IMR-90 (cell line): ENCODE data around the gene BRIP1. TPM values are rescaled to one million over a fixed set of nuclear protein-coding genes. Genes with fewer than 3 reads are reported as not detected.

Source experiments
- ATAC-seq: fragments of 200-7000 bp; cut with Tn5 transposase; 2 replicates; pipeline ENCODE4 v1.9.1; 2020; ENCODE audit warnings: low read depth, mild to moderate bottlenecking, moderate library complexity
- BruUV-seq: library from RNA; stranded (reverse); fragments of 400-500 nt; replicated peaks from 2 replicates; lab custom pipeline; 2021; lab: Mats Ljungman, UMichigan
- CTCF ChIA-PET: fragments of 300-600 bp; formaldehyde crosslinking; extraction: SDS; loops from one replicate; lab custom pipeline; 2021; ENCODE audit warnings: antibody characterized with exemption; lab: Yijun Ruan, JAX
- POLR2A ChIA-PET: fragments of 300-600 bp; sonication (Branson Sonifier 250); formaldehyde crosslinking; loops from one replicate; lab custom pipeline; 2022; ENCODE audit warnings: antibody characterized with exemption; ENCODE audit not compliant: unreplicated experiment; lab: Charles Lee
- DNase-seq: peaks from one replicate; pipeline ENCODE4 v3.0.0; 2013
- H2AFZ ChIP-seq: replicated peaks from 2 replicates; pipeline ENCODE3; 2013; ENCODE audit warnings: low read length, mild to moderate bottlenecking; ENCODE audit not compliant: poor library complexity
- H2AK5ac ChIP-seq: 2 replicates; pipeline ENCODE4 v1.6.1; 2013; ENCODE audit warnings: low read depth, low read length, inconsistent platforms
- H2AK9ac ChIP-seq: replicated peaks from 2 replicates; pipeline ENCODE3; 2013; ENCODE audit warnings: mild to moderate bottlenecking, low read depth, low read length, moderate library complexity; ENCODE audit not compliant: poor library complexity
- H2BK120ac ChIP-seq: 2 replicates; pipeline ENCODE4 v1.6.1; 2013; ENCODE audit warnings: low read depth, low read length, inconsistent platforms
- H2BK15ac ChIP-seq: 3 replicates; pipeline ENCODE4 v1.6.1; 2013; ENCODE audit warnings: low read depth, low read length, inconsistent platforms
- H2BK20ac ChIP-seq: 2 replicates; pipeline ENCODE4 v1.6.1; 2013; ENCODE audit warnings: low read depth, mild to moderate bottlenecking, inconsistent platforms, low read length, moderate library complexity
- H2BK5ac ChIP-seq: 2 replicates; pipeline ENCODE4 v1.6.1; 2013; ENCODE audit warnings: mild to moderate bottlenecking, low read depth, low read length, inconsistent platforms; ENCODE audit not compliant: poor library complexity, severe bottlenecking
- H3K14ac ChIP-seq: replicated peaks from 2 replicates; pipeline ENCODE4 v1.6.1; 2013; ENCODE audit warnings: low read depth, low read length, inconsistent platforms
- H3K18ac ChIP-seq: 2 replicates; pipeline ENCODE4 v1.6.1; 2013; ENCODE audit warnings: low read depth, low read length, control low read depth
- H3K23ac ChIP-seq: 2 replicates; pipeline ENCODE4 v1.6.1; 2013; ENCODE audit warnings: low read depth, low read length, inconsistent platforms
- H3K27ac ChIP-seq: 2 replicates; pipeline ENCODE4 v1.5.1; 2013; ENCODE audit warnings: mild to moderate bottlenecking, control low read depth, low read length; ENCODE audit not compliant: insufficient read depth
- H3K27me3 ChIP-seq: 2 replicates; pipeline ENCODE4 v1.6.1; 2013; ENCODE audit warnings: low read length; ENCODE audit not compliant: control insufficient read depth, insufficient read depth
- H3K36me3 ChIP-seq: 2 replicates; pipeline ENCODE4 v1.6.1; 2013; ENCODE audit warnings: low read length, mixed read lengths; ENCODE audit not compliant: control insufficient read depth, insufficient read depth
- H3K4ac ChIP-seq: 2 replicates; pipeline ENCODE4 v1.6.1; 2013; ENCODE audit warnings: low read depth, low read length, inconsistent platforms
- H3K4me1 ChIP-seq: 2 replicates; pipeline ENCODE4 v1.6.1; 2013; ENCODE audit warnings: low read length, mixed read lengths; ENCODE audit not compliant: control insufficient read depth, insufficient read depth
- H3K4me2 ChIP-seq: 2 replicates; pipeline ENCODE4 v1.6.1; 2013; ENCODE audit warnings: low read depth, mild to moderate bottlenecking, control low read depth, low read length, moderate library complexity
- H3K4me3 ChIP-seq: 2 replicates; pipeline ENCODE4 v1.5.1; 2013; ENCODE audit warnings: low read depth, mild to moderate bottlenecking, control low read depth, low read length, moderate library complexity; ENCODE audit not compliant: insufficient read depth
- H3K56ac ChIP-seq: 2 replicates; pipeline ENCODE4 v1.6.1; 2013; ENCODE audit warnings: low read length, inconsistent platforms; ENCODE audit not compliant: insufficient read depth; ENCODE audit errors: extremely low read depth
- H3K79me1 ChIP-seq, 2 experiments: 2 replicates each; pipeline ENCODE4 v1.6.1; 2013; ENCODE audit warnings: low read length in 2 of 2, inconsistent platforms in 1 of 2, low read depth in 1 of 2
- H3K9ac ChIP-seq: 2 replicates; pipeline ENCODE4 v1.6.1; 2013; ENCODE audit warnings: low read depth, low read length, control low read depth
- H3K9me1 ChIP-seq: 2 replicates; pipeline ENCODE4 v1.6.1; 2013; ENCODE audit warnings: low read length, inconsistent platforms; ENCODE audit not compliant: insufficient read depth
- H3K9me3 ChIP-seq: 2 replicates; pipeline ENCODE4 v1.6.1; 2013; ENCODE audit warnings: low read length; ENCODE audit not compliant: control insufficient read depth, insufficient read depth
- H4K20me1 ChIP-seq: 2 replicates; pipeline ENCODE4 v1.6.1; 2013; ENCODE audit warnings: low read length, inconsistent platforms; ENCODE audit not compliant: insufficient read depth
- H4K5ac ChIP-seq: 2 replicates; pipeline ENCODE4 v1.6.1; 2013; ENCODE audit warnings: mild to moderate bottlenecking, low read depth, low read length, control low read depth
- H4K8ac ChIP-seq, 2 experiments: 2 replicates each; pipeline ENCODE4 v1.6.1; 2013; ENCODE audit warnings: low read depth in 2 of 2, low read length in 2 of 2, control low read depth in 1 of 2, inconsistent platforms in 1 of 2
- H4K91ac ChIP-seq: 2 replicates; pipeline ENCODE4 v1.6.1; 2013; ENCODE audit warnings: low read depth, low read length, inconsistent platforms; ENCODE audit not compliant: insufficient read depth
- FOS ChIP-seq: fragments of 150-350 bp; IDR thresholded peaks from 2 replicates; pipeline ENCODE4 v1.6.1; 2016; ENCODE audit warnings: low read depth, low read length
- MAFK ChIP-seq: IDR thresholded peaks from 2 replicates; pipeline ENCODE4 v1.6.1; 2012; ENCODE audit warnings: low read depth, low read length, improper control_type of control experiment
- SMC3 ChIP-seq: fragments of 150-350 bp; IDR thresholded peaks from 2 replicates; pipeline ENCODE4 v1.6.1; 2016; ENCODE audit warnings: low read depth, mild to moderate bottlenecking, antibody characterized with exemption, low read length, moderate library complexity
- WGBS, 2 experiments: methylation state at CpG; one replicate each; pipeline versions ENCODE4 v1.1.5 to v1.1.7; 2013; ENCODE audit warnings: missing lambda C conversion rate in 2 of 2; ENCODE audit not compliant: insufficient read length in 1 of 2; ENCODE audit errors: extremely low coverage in 2 of 2; 5-methylcytosine and 5-hydroxymethylcytosine counted together
- dilution Hi-C: fragments of 300-500 bp; cut with HindIII; formaldehyde crosslinking; loops from one replicate; pipeline ENCODE4 v1.14.3; 2018; ENCODE audit warnings: low sequenced_read_pairs; ENCODE audit not compliant: unreplicated experiment
- in situ Hi-C: fragments of 300-500 bp; cut with MboI; formaldehyde crosslinking; loops from 3 replicates; pipeline ENCODE4 v1.14.3; 2019; ENCODE audit warnings: low sequenced_read_pairs, inconsistent platforms, mixed read lengths
- intact Hi-C: fragments of 100-400 bp; cut with micrococcal nuclease; formaldehyde crosslinking; loops from 2 replicates; pipeline ENCODE4 v1.10.0; 2022
- polyA plus RNA-seq, 3 experiments: library from polyadenylated mRNA; depleted of rRNA; stranded (reverse); fragments of >200 nt; gene quantifications; 2 replicates each; pipeline ENCODE4 v1.2.3, GENCODE V29; 2012; ENCODE audit warnings: low replicate concordance in 1 of 3
- total RNA-seq: library from RNA; depleted of rRNA; stranded (reverse); fragments of >200 nt; gene quantifications from 2 replicates; pipeline ENCODE4 v1.2.3, GENCODE V29; 2012

The BRIP1 gene
- total and polyA plus RNA-seq, 2 of the 4 experiments (the other 2 are of a cell fraction): 6.1 to 19.7 TPM

DNA sequence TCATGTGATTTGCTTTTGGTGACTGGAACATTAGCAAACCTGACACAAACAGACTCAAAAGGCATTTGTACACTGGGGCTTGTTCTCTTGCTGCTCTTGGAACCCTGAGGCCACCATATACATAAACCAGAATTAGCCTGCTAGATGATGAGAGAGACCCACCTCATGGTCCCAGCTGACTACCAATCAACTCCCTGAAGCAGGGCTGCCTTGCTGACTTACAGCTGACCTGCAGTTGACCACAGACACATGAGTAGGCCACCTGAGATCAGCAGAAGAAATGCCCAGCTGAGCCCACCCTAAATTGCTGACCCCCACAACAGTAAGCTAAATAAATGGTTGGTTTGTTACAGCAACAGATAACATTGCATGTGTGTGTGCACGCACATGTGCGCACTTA lies 28.7 kb downstream of the BRIP1 start:
- Histone ChIP-seq H2BK15ac (peak overlapping the region; percentile 25; the same call in 1 of the 3 replicates), H3K9me3 (no peaks in the 10 kb centered on the region), H2BK120ac (peak overlapping the region; percentile 77), H3K14ac (peak overlapping the region; percentile 64), H3K79me1 (peaks cover 8 to 24% of the 10 kb centered on the region in 2 experiments), H3K56ac (no peak overlapping the region), H2BK5ac (peak overlapping the region; percentile 46), H4K8ac (peak overlapping the region in 1 of 2 experiments; percentile 4; a peak in 3 of 4 replicates), H3K27ac (no peak overlapping the region), H3K9me1 (peaks cover 7% of the 10 kb centered on the region), H3K36me3 (no peaks in the 10 kb centered on the region), H3K4ac (peak overlapping the region; percentile 31), H4K20me1 (no peaks in the 10 kb centered on the region), H4K5ac (peak overlapping the region; percentile 49), H3K4me2 (no peak overlapping the region), H3K4me1 (peaks cover 7% of the 10 kb centered on the region), H2BK20ac (peak overlapping the region; percentile 79), H3K9ac (no peak overlapping the region), H3K18ac (peak overlapping the region; percentile 45), H2AK9ac (no peak overlapping the region), H2AFZ (peak overlapping the region; percentile 0), H3K27me3 (no peaks in the 10 kb centered on the region), H3K23ac (peak overlapping the region; percentile 35), H3K4me3 (no peak overlapping the region), H4K91ac (peak overlapping the region; percentile 55; the same call in 1 of the 2 replicates), H2AK5ac (peak overlapping the region; percentile 67; the same call in 1 of the 2 replicates)
- in situ Hi-C loops (no loop called here), intact Hi-C loops (no loop called here), dilution Hi-C loops (no loop called here)
- no peak for ATAC-seq
- TF ChIP-seq FOS (no peak), SMC3 (no peak), MAFK (no peak)
- CTCF ChIA-PET: interaction anchor here (1.0 to 1.1 kb wide), 2 partner anchors 199 to 423 kb away, joined by 3 to 4 read pairs; no protein-coding TSS in a partner anchor
- BruUV-seq: no TSS peak
- no peak for DNase-seq
- WGBS, 2 experiments: no CpG with 5 or more reads among the region's 2 CpGs
- POLR2A ChIA-PET: no interaction called here
